Endothelial cell of umbilical vein (primary cell): ENCODE results near the gene PUDP. TPM values are rescaled to one million over a fixed set of nuclear protein-coding genes. Genes with fewer than 3 reads are reported as not detected.

Experiments
- BruUV-seq: library from RNA; stranded (reverse); fragments of 400-500 nt; replicated peaks from 2 replicates; lab custom pipeline; 2021; lab: Mats Ljungman, UMichigan
- CTCF ChIA-PET: fragments of 300-600, 350-600 bp; sonication (Branson Sonifier 250); formaldehyde crosslinking; loops from one replicate; lab custom pipeline; 2021; ENCODE audit warnings: antibody characterized with exemption, inconsistent platforms; lab: Charles Lee
- POLR2A ChIA-PET: fragments of 300-600, 350-600 bp; sonication (Branson Sonifier 250); formaldehyde crosslinking; loops from one replicate; lab custom pipeline; 2021; ENCODE audit warnings: antibody characterized with exemption, inconsistent platforms; lab: Charles Lee
- DNase-seq: peaks from one replicate; pipeline ENCODE4 v3.0.0-alpha.2; 2011; ENCODE audit warnings: low read depth, low spot score
- FAIRE-seq: peaks from 2 replicates; lab custom pipeline; 2011; peaks lifted over from hg19 to GRCh38; lab: Jason Lieb, UNC
- H2AFZ ChIP-seq: 2 replicates; pipeline ENCODE4 v1.6.0; 2012; ENCODE audit warnings: low read depth, low read length, control low read depth, inconsistent platforms
- H3K27ac ChIP-seq: 2 replicates; pipeline ENCODE4 v1.5.1; 2011; ENCODE audit warnings: low read depth, mild to moderate bottlenecking, control low read depth, low read length, moderate library complexity; ENCODE audit not compliant: insufficient read depth
- H3K27me3 ChIP-seq, 2 experiments: 2 replicates each; pipeline versions ENCODE4 v1.6.0 to v1.6.1; 2011; ENCODE audit warnings: low read length in 2 of 2, mixed read lengths in 1 of 2; ENCODE audit not compliant: control insufficient read depth in 2 of 2, insufficient read depth in 2 of 2
- H3K36me3 ChIP-seq, 2 experiments: 2 replicates in 1 of 2; 3 replicates in 1 of 2; pipeline ENCODE4 v1.5.1; 2011; ENCODE audit warnings: low read length in 2 of 2, mild to moderate bottlenecking in 1 of 2, moderate library complexity in 1 of 2; ENCODE audit not compliant: control insufficient read depth in 2 of 2, insufficient read depth in 2 of 2; ENCODE audit errors: extremely low read depth in 1 of 2
- H3K4me1 ChIP-seq: 3 replicates; pipeline ENCODE4 v1.5.1; 2011; ENCODE audit warnings: mild to moderate bottlenecking, low read length; ENCODE audit not compliant: control insufficient read depth, insufficient read depth; ENCODE audit errors: extremely low read depth
- H3K4me2 ChIP-seq: 2 replicates; pipeline ENCODE4 v1.6.1; 2011; ENCODE audit warnings: low read length, control low read depth, mixed read lengths; ENCODE audit not compliant: insufficient read depth
- H3K4me3 ChIP-seq, 3 experiments: fragments of 200-600 bp in 1 of 3; sonication (generic), shearing (Covaris generic) in 1 of 3; replicated peaks in 1 of 3; 2 replicates each; pipeline ENCODE4 v1.5.1; 2011 to 2016; ENCODE audit warnings: control low read depth in 3 of 3, low read length in 3 of 3, mild to moderate bottlenecking in 2 of 3, inconsistent platforms in 1 of 3, low read depth in 1 of 3, moderate library complexity in 1 of 3; ENCODE audit not compliant: insufficient read depth in 1 of 3
- H3K79me2 ChIP-seq: 2 replicates; pipeline ENCODE4 v1.6.0; 2012; ENCODE audit warnings: low read length, inconsistent platforms; ENCODE audit not compliant: control insufficient read depth, insufficient read depth
- H3K9ac ChIP-seq: replicated peaks from 2 replicates; pipeline ENCODE3; 2011; ENCODE audit warnings: low read length, control low read depth; ENCODE audit not compliant: insufficient read depth; ENCODE audit errors: extremely low read depth
- H3K9me1 ChIP-seq: replicated peaks from 3 replicates; pipeline ENCODE4 v1.6.0; 2011; ENCODE audit warnings: mild to moderate bottlenecking, low read length; ENCODE audit not compliant: control insufficient read depth, insufficient read depth; ENCODE audit errors: extremely low read depth
- H3K9me3 ChIP-seq: replicated peaks from 2 replicates; pipeline ENCODE4 v1.5.1; 2012; ENCODE audit warnings: low read length, inconsistent platforms; ENCODE audit not compliant: control insufficient read depth, insufficient read depth
- H4K20me1 ChIP-seq: replicated peaks from 2 replicates; pipeline ENCODE3; 2011; ENCODE audit warnings: mild to moderate bottlenecking, low read length; ENCODE audit not compliant: control insufficient read depth, insufficient read depth; ENCODE audit errors: extremely low read depth
- EZH2 ChIP-seq: IDR thresholded peaks from 2 replicates; pipeline ENCODE4 v1.6.1; 2012; ENCODE audit warnings: borderline replicate concordance, low read depth, mild to moderate bottlenecking, moderate library complexity, low read length, inconsistent platforms; ENCODE audit not compliant: severe bottlenecking
- FOS ChIP-seq: IDR thresholded peaks from 2 replicates; pipeline ENCODE4 v1.6.1; 2011; ENCODE audit warnings: mild to moderate bottlenecking, low read length, moderate library complexity, borderline replicate concordance; ENCODE audit not compliant: insufficient read depth
- GATA2 ChIP-seq: IDR thresholded peaks from 2 replicates; pipeline ENCODE4 v1.7.0; 2011; ENCODE audit warnings: low read depth, mild to moderate bottlenecking, moderate library complexity, mixed read lengths, low read length; ENCODE audit not compliant: insufficient read length, insufficient read depth
- JUN ChIP-seq: IDR thresholded peaks from 2 replicates; pipeline ENCODE4 v1.6.1; 2011; ENCODE audit warnings: borderline replicate concordance, low read depth; ENCODE audit not compliant: insufficient read length, insufficient read depth
- MYC ChIP-seq: IDR thresholded peaks from one replicate; pipeline ENCODE4 v1.6.1; 2011; ENCODE audit warnings: mild to moderate bottlenecking, low read depth, low read length
- POLR2A ChIP-seq: IDR thresholded peaks from 2 replicates; pipeline ENCODE4 v1.6.1; 2012; ENCODE audit warnings: low read depth, mild to moderate bottlenecking, control low read depth, low read length
- POLR2AphosphoS5 ChIP-seq: IDR thresholded peaks from 2 replicates; pipeline ENCODE4 v1.6.1; 2012; ENCODE audit warnings: low read depth, mild to moderate bottlenecking, control low read depth, low read length, moderate library complexity; ENCODE audit not compliant: insufficient read depth
- dilution Hi-C: fragments of 300-500 bp; cut with MboI; formaldehyde crosslinking; loops from one replicate; pipeline ENCODE4 v1.15.0; 2019; ENCODE audit warnings: low sequenced_read_pairs; ENCODE audit not compliant: extremely low pct_ligation_motif_present
- intact Hi-C: fragments of 100-400 bp; cut with micrococcal nuclease; formaldehyde crosslinking; loops from one replicate; pipeline ENCODE4 v1.10.0; 2022
- polyA plus RNA-seq, 4 experiments: library from polyadenylated mRNA; depleted of rRNA in 3 of 4; stranded (reverse) in 3 of 4; unstranded in 1 of 4; fragments of >200 nt; gene quantifications; 2 replicates each; pipeline versions ENCODE4 v1.2.1 to v1.2.3, GENCODE V29; 2011 to 2012; ENCODE audit warnings: missing spikeins in 1 of 4
- total RNA-seq: library from RNA; stranded (reverse); gene quantifications from 2 replicates; pipeline ENCODE4 v1.2.3, GENCODE V29; 2021
- TF ChIP-seq, protein P1 (sequence below): IDR thresholded peaks from 2 replicates; pipeline ENCODE4 v1.6.1; 2011; ENCODE audit not compliant: insufficient read depth, insufficient read length
- TF ChIP-seq, protein P2 (sequence below), 2 donors: IDR thresholded peaks; 1 replicate in 1 of 2; 2 replicates in 1 of 2; pipeline ENCODE4 v1.5.1; 2011; ENCODE audit warnings: low read length in 2 of 2, mild to moderate bottlenecking in 2 of 2, moderate library complexity in 2 of 2, control low read depth in 1 of 2, inconsistent platforms in 1 of 2, low read depth in 1 of 2; ENCODE audit not compliant: insufficient read depth in 1 of 2; ENCODE audit errors: extremely low read depth in 1 of 2

Gene PUDP
- total and polyA plus RNA-seq, 2 donors (not counting 3 experiments of a cell fraction or from before 2014, with no cell fraction given): 17.3 to 22.5 TPM

DNA sequence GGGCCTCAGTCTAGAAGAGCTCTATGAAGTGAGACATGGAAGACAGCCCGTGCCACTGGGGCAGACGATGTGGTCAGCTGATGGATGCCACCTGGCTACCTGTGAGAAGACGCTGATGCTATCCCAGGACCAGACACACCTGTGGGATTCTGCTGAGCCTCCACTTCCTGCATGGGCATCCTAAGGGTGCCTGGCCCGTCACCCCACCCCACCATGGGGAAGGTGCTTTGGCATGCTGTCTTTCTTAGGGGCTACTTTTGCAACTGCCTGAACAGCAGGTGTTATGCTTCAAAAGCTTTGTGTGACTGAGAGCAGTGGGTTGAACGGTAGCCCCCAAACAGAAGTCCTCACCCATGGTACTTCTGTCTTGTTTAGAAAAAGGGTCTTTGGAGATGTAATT, 65.4 kb downstream of the PUDP start:
- POLR2A ChIA-PET: no interaction called here
- peaks cover 13% of the 10 kb centered on the region for H3K4me1 ChIP-seq
- FAIRE-seq: no peak
- intact Hi-C loops (loop anchor here (5.0 kb wide), 2 partner anchors 40 to 65 kb away; partner anchors contain the start of genes PUDP and STS), dilution Hi-C loops (no loop called here)
- H3K4me2 ChIP-seq: no peak overlapping the region
- H3K79me2 ChIP-seq: peaks cover 4% of the 10 kb centered on the region
- H4K20me1 ChIP-seq: no peaks in the 10 kb centered on the region
- no peak overlapping the region for H2AFZ ChIP-seq
- no peaks in the 10 kb centered on the region for H3K9me3 ChIP-seq
- H3K27ac ChIP-seq: no peak overlapping the region
- H3K36me3 ChIP-seq: no peaks in the 10 kb centered on the region
- no TSS peak for BruUV-seq
- no peak overlapping the region for H3K4me3 ChIP-seq
- CTCF ChIA-PET: no interaction called here
- H3K27me3 ChIP-seq: no peaks in the 10 kb centered on the region
- no peak for TF ChIP-seq EZH2
- TF ChIP-seq GATA2: no peak
- TF ChIP-seq, protein P1, sequence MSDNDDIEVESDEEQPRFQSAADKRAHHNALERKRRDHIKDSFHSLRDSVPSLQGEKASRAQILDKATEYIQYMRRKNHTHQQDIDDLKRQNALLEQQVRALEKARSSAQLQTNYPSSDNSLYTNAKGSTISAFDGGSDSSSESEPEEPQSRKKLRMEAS: no peak
- no peak for TF ChIP-seq JUN
- TF ChIP-seq POLR2AphosphoS5: no peak
- TF ChIP-seq, protein P2, sequence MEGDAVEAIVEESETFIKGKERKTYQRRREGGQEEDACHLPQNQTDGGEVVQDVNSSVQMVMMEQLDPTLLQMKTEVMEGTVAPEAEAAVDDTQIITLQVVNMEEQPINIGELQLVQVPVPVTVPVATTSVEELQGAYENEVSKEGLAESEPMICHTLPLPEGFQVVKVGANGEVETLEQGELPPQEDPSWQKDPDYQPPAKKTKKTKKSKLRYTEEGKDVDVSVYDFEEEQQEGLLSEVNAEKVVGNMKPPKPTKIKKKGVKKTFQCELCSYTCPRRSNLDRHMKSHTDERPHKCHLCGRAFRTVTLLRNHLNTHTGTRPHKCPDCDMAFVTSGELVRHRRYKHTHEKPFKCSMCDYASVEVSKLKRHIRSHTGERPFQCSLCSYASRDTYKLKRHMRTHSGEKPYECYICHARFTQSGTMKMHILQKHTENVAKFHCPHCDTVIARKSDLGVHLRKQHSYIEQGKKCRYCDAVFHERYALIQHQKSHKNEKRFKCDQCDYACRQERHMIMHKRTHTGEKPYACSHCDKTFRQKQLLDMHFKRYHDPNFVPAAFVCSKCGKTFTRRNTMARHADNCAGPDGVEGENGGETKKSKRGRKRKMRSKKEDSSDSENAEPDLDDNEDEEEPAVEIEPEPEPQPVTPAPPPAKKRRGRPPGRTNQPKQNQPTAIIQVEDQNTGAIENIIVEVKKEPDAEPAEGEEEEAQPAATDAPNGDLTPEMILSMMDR (IDR thresholded peaks at IDR 0.05; ENCODE audit: extremely low read depth in 1 of 2, insufficient read depth in 1 of 2, low read depth in 1 of 2, low read length in 2 of 2): no peak
- TF ChIP-seq POLR2A: no peak
- no peak for TF ChIP-seq FOS
- TF ChIP-seq MYC: no peak
- no peak for DNase-seq
- no peak overlapping the region for H3K9ac ChIP-seq
- no peaks in the 10 kb centered on the region for H3K9me1 ChIP-seq
